GM18502 (cell line): ENCODE results near the gene WDR1.

Source experiments
- ATAC-seq: cut with Tn5 transposase; IDR thresholded peaks from one replicate; pipeline ENCODE4 v1.9.1; 2021; ENCODE audit warnings: mild to moderate bottlenecking; ENCODE audit not compliant: unreplicated experiment, poor library complexity

WDR1 gene

DNA sequence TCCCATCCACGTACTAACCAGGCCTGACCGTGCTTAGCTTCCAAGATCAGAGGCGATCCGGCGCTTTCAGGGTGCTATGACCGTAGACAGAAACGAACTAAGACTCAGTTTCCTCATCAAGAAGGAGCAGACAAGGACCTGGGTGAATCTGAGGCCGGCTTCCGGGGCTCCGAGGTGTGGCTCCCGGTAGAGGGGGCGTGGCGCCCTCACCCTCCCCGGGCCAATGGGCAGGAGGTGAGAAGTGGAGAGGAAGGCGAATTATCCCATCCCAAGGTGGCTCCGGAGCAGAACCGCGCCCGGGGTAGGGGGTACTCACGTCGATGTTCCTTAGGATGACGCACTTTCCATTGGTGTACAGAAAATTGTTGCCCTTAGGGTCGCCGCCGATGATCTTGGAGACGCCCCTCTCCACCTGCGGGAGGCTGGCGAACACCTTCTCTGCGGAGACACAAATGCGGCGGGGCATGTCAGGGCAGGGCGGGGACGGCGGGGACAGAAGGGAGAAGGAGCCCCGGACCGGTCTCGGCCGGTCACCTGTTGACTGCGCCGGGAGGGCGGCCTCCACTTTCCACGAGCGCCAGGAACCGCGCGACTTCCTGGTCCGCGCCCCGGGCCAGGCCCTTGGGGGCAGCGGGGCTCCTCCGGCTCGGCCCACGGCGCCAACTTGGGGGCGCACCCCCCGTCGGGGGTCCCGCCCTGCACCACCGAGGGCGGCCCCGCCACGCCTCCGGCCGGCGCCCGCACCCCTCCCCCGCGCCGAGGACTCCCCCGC, 616 bp downstream of the WDR1 start:
- peak; percentile 41 for ATAC-seq

DNA sequence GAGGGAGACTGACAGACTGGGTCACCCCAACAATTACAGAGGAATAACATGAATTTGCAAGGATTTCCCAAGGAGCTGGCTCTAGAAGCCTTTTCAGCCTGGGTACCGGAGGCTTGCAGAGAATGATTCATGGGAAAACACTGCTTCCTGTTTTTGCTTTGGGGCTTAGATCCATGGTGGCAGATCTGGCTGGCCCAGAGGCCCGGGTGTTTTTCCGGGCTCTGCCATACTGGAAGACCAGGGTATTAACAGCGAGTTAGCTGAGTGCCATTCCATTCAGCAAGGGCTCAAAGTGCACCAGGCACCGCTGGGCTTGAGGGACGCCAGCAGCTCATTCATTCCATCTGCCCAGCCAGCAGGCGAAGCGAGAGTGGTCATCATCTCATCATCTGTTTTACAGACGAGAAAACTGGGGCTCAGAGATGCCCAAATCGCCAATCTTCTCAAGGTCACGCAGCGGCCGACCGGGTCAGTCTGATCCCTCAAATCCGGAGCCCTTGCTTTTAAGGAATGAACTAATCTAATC, 1.3 kb downstream of the WDR1 start:
- no peak for ATAC-seq

- no peak for ATAC-seq
Observed at GRCh38 chr4:10114607-10115006, 2.0 kb downstream of the WDR1 start.

GRCh38 chr4:10114147-10114546, 2.5 kb downstream of the WDR1 start:
- ATAC-seq = no peak

DNA sequence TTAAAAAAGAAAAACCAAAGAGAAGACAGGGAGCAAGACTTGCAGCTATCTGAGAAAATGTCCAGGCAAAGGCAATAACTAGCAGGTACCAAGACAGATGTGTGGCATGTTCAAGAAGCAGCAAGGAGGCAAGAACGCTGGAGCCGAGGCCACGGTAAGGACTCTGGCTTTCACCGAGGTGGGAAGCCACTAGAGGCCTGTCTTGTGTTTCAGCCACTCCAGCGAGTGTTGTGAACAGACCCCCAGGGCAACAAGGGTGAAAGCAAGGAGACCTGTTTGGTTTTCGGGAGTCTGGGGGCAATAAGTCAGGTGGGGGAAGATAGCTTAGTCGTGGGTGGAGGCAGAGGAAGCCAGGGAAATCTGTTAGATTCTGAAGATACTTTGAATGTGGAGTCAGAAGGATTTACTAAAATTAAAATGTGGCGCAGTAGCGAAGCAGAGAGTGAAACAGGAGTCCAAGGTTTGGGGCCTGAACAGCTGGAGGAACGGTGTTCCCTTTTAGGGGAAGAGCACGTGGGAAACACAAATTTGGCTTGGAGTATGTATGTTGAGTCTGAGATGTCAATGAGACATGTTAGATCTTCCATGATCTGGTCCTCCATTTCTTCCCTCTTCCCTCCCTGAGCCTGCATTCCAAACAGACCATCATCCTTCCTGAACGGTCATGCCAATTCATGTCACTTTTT, 3.1 kb downstream of the WDR1 start:
- no peak for ATAC-seq

DNA sequence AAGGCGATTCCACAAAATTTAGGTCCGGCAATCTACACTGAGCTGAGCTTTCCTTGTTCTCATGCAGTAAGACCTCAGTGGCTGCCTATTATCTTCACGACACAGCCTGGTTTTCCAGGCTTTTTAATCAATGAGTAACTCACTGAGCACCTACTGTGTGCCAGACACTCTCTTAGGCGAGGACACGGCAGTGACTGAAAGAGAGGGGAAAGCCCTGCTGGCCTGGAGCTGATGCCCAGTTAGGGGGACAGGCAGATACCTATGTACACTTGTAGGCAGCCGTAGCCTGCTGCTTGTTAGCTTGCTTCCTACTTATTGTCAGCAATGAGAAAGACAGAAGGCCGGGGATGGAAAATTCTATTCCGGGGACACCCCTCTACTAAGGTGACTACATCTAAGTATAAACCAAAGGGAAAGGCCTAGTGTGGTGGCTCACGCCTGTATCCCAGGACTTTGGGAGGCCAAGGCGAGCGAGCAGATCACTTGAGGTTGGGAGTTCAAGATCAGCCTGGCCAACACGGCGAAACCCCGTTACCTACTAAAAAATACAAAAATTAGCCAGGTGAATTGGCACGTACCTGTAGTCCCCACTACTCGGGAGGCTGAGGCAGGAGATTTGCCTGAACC, 3.8 kb downstream of the WDR1 start:
- ATAC-seq = no peak

DNA sequence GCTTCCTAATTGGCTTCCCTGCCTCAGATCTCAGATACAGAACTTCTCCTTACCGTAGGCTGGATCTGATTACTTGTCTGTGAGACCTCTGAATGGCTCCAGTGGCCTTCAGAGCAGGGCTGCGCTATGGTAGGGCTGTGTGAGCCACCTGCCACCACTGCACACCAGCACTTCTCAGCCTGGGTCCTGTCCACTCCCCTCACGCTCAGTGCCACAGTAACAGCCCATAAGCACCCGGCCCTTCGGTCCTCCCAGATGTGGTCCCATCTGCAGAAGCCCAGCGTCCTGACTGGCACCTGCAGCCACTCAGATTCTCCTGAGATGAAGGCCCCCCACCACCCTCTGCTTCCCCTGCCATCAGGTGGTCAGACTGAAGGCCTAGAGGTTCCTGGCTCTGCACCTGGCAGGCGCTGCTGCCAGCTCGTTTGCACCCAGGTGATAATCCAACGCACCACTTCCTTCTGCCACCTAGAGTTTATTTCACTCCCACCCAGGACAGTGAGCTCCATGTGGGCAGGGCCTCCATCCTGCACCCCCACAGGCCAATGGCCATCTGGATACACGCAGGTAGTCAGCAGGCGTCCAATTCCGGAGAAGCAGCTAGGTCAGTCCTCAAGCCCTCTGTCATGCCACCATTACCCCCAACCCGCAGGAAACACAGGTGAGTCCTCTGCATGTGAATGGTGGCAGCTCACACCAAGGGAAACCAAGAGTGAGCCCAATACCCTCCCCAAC, 5.4 kb downstream of the WDR1 start:
- no peak for ATAC-seq

- no peak for ATAC-seq
Observed at GRCh38 chr4:10109995-10110670, 6.5 kb downstream of the WDR1 start.

DNA sequence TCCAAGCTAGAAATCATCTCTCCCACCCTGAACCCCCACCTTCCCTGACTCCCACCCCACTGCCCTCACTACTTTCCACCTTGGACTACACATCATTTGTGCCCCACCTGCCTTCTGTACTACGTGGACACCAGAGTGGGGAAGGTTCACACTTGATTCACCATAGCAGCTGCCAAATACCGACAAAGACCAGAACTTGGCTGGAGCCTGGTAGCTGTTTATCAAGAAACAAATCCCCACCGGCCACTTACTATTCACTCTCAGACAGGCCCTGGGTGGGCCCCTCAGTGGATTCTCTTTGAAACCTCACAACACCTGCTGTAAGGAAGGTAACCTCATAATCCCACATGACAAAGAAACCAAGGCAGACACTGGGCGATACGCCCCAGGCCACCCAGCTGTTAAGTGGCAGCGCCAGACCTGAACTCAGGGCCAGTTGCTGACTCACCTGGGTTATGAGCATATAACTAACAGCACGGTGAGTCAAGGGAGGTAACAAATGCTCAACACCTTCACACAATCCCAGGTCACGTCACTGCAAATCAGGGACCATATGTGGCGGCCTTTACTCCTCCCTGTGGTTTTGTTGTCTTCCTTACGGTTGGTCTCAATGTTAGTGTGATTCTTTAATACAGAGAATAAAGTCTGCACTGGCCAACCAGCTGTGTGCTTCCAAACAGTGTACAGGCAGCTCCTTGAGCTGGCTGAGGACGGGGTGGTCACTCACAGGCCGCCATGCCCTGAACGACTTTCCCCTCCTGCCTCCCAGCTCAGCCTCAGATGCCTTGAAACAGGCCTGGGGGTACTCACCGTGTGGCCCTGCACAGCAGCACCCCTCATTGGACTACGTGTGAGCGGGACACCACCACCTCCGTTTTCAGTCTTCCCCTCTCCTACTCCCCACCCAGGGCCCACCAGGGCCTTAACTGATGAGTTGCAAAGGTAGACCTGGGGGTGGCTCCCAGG, 7.5 kb downstream of the WDR1 start:
- no peak for ATAC-seq

DNA sequence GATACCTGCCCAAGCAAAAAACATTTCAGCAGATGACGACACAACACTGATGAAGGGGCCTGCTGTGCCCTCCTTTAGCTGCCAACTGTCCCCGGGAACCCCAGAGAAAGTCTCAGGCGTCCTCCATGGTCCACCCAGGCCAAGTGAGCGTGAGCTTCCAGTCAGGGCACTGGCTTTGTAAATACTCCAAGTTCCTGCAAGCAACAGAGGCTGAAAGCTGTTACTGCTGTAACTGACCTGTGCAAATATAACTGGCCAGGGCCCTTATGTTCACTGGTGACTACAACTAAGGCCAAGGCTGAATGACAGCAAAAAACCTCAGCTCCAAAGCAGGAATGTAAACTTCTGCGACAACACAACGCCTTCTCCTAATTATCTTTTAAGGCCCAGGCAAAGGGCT, 8.2 kb downstream of the WDR1 start:
- no peak for ATAC-seq

- ATAC-seq = no peak
Observed at GRCh38 chr4:10107111-10108091, 9.2 kb downstream of the WDR1 start.

GRCh38 chr4:10106421-10107039, 10.1 kb downstream of the WDR1 start:
- ATAC-seq = no peak

- no peak for ATAC-seq
Observed at GRCh38 chr4:10105920-10106319, 10.7 kb downstream of the WDR1 start.

GRCh38 chr4:10105421-10105820, 11.2 kb downstream of the WDR1 start:
- ATAC-seq = no peak

DNA sequence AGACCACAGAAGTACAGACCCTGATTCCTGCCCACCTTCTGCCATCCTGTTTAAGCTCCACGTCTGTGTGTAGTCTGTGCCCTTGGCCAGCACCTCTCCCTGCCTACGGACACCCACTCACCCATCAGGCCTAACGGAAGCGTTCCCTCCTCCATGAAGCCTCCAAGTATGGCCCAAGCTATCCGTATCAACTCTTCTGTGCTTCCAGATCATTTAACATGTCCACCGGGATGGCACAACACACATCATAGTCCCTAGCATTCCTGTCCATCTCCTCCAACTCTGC, 11.7 kb downstream of the WDR1 start:
- ATAC-seq = no peak

GRCh38 chr4:10104211-10104990, 12.2 kb downstream of the WDR1 start:
- ATAC-seq = no peak
